HCEC 1CT (cell line): ENCODE data around the gene KCNK10.

Experiments
- DNase-seq: peaks from one replicate; pipeline ENCODE4 v3.0.0-alpha.2; 2017

Gene KCNK10

DNA sequence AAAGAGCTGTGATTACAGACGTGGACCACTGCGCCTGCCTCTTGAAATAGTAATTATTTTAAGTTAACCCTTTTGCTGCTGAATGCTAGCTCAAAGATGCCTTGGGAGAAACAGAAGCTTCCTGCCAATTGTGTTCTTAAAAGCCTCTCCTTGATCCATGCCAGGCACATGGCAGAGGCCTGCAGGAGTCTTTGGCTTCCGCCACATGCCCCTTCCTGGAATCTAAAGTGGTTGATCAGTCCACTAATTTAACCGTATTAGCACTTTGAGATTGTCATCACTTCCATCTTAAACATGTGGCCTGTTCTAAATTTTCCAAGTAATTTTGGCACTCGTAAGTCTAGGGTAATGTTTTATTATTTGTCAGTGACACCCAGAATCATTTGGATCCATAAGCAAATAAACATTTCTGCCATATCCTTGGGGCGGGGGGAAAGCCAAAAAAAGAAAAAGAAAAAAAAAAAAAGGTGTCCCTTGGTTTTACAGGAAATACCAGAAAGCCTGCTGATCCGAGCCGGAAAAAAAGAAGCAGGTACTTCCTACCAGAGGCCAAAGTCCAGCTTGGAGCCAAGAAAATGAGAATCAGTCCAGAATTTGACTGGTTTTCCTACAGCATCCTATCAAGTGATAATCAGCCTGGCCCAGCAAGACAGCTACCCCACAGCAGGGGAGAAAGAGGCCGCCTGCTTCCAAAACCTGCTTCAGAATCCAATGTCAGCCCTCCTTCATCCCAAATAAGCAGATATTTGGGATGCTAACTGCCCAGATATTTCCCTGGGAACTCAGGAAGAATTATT lies 104.8 kb downstream of the KCNK10 start:
- DNase-seq: no peak

DNA sequence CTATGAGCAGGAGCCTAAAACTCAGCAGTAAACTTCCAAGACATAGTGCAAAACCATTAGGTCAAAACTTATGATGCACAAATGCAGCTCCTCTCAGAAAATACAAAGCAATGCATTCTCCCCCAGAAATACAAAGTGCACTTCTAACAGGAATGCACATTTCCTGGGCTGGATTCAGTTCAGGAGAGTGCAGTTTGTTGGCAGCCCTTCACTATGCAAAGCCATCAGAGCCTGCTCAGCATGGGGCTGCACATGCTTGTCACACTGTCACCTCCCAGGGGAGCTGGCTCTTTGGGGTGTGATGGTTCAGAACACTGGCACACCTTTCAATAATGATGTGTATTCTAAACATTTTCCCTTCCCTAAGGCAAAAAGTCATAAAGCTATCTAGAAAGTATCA lies 110.4 kb downstream of the KCNK10 start:
- DNase-seq: no peak

DNA sequence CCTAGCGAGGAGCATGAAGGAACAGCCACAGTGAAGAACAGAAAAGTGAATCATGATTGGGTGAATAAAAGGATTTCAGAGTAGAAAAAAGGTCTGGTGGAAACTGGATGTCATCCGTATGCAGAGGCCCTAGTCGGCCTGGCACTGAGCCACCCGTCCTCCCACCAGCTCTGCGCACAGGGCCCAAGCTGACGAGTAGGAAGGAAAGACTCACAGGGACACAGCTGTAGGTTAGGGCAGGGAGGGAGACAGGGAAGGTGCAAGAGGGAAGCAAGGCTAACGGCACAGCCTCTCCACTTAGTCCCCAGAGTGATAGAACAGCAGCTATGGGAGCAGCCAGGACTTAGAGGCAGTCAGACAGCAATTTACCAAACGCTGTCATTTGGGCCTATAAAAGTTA lies 112.6 kb downstream of the KCNK10 start:
- DNase-seq: no peak

DNA sequence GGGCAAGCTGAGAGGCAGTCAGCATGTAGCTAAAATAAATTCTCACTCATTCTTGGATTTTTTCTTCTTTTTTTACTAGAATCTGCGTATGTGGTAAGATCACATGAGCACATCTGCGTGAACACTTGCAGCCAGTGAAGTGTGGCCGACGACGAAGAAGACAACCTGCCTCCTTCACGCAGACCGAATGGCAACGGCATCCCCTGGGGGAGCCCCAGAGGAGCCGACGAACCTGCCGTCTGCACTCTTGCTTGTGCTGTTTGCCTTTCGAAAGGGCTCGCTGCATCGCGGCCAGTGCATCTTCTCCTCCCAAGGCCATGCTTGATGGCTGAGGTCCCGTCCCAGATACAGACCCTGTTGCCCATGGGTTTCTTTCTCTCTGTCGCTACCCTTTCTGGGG lies 113.8 kb downstream of the KCNK10 start:
- DNase-seq: no peak

DNA sequence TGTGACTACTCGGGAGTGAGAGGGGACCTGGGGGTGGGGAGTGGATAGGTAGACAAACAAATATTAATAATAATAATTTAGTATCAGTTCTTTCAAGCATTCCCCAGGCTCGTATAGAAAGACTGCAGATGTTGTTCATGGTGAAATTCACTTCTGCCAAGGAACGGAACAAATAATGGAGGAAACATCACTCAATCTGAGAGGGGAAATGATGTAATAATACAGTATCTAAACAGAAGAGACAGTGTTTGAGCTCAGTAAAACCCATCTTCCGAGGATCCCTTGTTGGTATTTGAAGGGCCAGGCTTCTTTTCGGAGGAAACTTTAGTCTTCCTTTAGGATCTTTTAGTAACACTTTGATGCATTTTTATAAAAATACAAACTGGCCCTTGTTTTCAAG lies 114.2 kb downstream of the KCNK10 start:
- no peak for DNase-seq

DNA sequence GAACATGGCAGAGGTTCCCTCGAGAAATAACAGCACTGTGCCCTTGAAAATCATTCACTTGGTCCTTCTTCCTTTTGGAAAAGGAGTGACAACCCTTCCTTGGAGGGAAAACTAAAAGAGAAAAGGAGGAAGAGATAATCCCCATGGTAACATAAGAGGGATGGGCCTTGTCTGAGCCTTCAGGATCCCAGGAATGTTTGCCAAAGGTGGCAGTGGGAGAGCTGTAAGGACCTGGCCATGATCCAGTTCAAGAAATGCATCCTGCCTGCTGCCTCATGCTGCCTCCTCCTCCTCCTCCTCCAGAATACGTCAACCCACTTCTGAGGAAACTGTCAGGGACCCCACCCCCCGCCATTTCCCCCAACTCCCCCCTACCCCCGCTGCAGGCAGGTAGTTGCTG lies 118.8 kb downstream of the KCNK10 start:
- DNase-seq: no peak

DNA sequence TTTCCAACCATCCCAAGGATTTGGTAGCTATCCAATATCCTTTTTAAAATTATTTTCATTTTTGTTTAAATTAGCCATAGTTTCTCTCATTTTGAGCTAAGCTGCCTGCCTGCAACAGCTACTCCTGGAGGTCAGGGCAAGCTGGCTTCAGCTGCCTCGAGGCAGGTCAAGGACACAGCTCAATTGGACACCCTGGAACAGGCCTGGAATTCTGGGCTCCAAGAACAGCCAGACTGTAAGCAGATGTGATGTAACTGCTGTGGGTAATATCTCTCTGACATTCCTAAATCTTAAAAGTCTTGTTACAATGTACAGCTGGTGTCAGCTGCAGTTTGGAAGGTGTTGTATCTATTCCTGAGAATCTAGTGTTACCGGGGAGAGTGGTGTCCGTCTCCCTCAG lies 119.8 kb downstream of the KCNK10 start:
- no peak for DNase-seq

- DNase-seq: no peak
These were observed 120.8 kb downstream of the KCNK10 start for GRCh38 chr14:88202286-88202685.

- no peak for DNase-seq
These were observed 121.2 kb downstream of the KCNK10 start for GRCh38 chr14:88201851-88202250.

GRCh38 chr14:88199882-88200281 lies 123.2 kb downstream of the KCNK10 start:
- no peak for DNase-seq

- DNase-seq: no peak
These were observed 124.6 kb downstream of the KCNK10 start for GRCh38 chr14:88198446-88198845.

DNA sequence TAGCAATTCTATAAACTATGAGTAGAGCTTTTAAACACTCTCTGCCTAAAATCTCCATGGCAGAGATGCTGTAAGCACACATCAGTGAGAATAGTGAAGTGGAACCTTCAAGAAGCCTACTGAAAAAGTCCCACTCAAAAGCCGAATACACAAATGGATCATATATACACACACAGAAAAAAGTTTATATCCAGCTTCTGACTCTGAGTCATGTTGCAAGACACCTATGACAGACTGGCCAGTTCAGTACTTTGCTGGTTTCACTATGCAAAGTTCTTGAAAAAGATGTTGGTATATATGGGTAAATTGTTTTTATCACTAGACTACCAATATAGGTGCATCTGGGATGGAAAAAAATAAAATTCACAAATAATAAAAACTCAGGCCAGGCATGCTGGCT lies 126.1 kb downstream of the KCNK10 start:
- no peak for DNase-seq

DNA sequence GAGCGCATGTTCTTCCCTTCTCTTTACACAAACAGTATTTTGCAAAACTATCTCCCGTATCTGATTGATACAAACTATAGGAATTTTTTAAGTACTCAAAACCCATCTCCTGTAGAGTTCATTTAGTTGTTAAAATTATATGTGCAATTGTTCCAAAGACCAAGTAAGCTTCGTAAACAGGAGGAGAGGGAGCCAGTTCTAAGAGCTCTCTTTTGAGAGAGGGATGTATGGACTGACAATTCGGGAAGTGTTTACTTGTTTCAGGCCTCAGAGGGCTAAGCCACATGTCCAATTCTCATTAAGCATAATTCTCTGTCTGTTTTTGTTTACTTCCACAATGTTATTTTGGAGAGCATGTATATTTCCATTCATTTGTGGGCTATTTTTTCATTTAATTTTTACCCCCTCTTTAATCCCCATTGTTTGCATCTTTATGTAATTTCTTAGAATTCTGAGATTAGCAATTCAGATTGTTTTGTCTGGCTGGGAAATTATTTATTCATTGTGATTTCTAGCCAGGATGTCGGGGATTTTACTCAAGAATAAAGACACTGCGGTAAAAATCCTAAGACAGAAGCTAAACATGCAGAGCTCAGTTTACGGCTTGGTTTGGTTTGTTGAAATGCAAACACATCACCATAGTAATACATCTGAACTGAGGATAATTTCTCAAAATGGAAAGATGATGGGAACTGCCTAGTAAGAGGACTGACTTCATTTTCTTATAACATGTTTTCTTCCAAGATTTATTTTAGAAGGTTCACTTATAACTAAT lies 126.8 kb downstream of the KCNK10 start:
- no peak for DNase-seq

DNA sequence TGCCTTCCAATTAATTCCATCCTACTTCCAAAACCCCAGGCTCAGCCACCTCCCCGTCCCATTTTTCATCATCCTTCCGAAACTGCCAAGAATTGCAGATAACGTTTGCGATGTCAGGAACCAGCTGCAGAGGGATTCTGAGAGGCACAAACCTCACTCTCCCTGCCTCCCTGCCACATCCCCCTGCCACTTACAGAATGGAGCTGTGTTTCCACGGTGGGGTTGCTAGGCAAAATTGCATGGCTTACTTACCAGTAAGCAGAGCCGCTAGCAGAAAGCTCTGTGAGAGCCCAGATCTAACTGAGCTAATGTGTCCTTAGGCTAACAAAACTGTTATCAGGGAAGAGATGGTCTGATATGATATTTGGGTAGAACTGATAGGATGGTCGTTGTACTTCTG lies 127.4 kb downstream of the KCNK10 start:
- DNase-seq: no peak

DNA sequence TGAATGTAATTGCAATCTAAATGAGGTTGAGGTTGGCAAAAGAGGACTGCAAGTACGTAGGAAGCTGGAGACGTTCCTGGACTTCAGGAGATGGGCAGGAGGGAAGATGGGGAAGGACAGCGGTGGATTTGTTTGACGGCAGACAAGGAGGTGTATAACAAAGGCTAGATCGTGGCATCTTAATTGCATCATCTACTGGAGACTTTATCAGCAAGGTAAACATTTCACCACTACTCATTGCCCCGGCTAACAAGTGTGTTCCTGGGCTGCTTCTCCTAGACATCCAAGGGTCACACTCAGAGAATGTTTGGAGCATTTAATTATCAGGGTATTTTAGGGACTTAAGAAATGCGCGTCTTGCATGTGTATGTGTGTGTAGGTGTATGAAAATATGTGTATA lies 128.5 kb downstream of the KCNK10 start:
- DNase-seq: no peak

DNA sequence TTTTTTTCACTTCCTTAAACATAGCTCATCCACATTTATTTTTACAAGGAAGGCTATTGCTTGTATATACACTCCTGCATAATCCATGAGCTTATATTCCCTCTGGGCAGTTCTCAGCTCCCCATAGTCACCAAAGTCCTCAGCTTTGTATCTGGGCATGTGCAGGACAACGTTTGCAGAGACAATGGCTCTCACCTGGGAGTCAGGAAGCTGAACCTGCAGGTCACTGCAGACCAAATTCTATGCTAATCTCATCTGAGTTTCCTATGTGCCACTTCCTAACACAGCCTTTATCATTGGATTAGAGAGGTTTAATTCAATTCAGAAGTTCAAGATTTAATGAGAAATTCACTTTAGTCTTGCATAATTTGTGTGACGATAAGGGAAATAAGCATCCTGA lies 131.5 kb downstream of the KCNK10 start:
- DNase-seq: no peak

GRCh38 chr14:88189417-88190191 lies 133.5 kb downstream of the KCNK10 start:
- DNase-seq: peak; percentile 77

DNA sequence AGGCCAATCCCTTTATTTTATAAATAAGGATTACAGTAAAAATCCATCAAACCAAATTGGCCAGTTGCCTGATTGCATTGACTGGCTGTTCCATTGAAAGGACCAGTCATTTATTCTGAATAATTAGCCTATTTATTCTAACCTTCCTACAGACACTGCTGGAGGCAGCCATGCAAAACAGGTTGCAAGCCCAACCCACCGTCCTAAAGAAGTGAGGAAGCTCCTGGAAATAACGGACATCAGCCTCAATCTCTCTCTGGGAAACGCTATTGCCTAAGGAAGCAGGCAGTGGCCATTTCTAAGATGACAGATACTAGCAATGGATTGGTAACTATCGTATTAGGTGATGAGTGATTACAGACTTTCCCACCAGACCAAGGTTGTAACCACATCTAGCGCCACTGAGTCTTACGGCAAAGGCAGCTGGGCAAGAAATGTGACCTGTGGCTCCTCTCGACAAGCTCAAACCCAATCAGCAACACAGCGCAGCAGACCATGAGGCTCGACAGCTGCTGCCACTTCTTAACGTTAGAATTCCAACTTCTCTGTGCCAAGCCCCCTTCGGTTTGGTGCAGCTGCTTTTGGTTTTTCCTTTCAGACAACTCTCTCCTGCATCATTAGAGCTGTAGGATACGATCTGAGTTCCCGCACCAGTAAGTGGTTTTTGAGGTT lies 134.2 kb downstream of the KCNK10 start:
- no peak for DNase-seq

- DNase-seq: no peak
These were observed 137.2 kb downstream of the KCNK10 start for GRCh38 chr14:88185843-88186242.

DNA sequence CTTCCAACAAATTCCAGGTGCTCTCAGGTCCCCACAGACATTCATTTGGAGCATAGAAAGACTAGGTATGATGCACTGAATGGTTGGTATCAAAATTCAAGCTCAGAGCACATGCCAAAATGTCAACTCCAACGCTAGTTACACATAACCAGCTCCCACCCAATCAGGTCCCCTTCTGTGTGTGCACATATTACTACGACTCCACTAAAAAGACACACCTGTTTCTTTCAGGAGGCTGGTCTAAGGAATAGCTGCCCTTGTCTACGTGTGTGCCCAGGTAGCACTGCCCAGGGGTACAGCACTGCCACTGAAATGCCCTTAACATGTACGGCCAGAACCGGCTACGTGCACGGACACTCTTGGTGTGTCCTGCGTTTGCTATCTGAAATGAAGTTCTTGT lies 138.1 kb downstream of the KCNK10 start:
- DNase-seq: no peak

GRCh38 chr14:88181072-88181471 lies 142.0 kb downstream of the KCNK10 start:
- no peak for DNase-seq

- no peak for DNase-seq
These were observed 143.4 kb downstream of the KCNK10 start for GRCh38 chr14:88179716-88180115.

DNA sequence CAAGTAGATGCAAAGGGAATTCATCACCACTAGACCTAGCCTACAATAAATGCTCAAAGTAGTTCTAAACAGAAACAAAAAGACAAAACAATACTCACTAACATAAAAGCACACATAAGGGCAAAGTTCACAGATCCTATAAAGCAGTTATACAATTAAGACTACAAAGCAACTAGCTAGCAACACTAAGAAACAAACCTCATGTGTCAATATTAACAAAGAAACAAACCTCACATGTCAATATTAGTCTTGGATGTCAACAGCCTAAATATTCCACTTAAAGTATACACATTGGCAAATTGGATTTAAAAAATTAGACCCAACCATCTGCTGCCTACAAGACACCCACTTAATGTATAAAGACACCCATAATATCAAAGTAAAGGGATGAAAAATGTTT lies 152.7 kb downstream of the KCNK10 start:
- DNase-seq: no peak
